Lower lobe of right lung (tissue), 2 donors: ENCODE results near the gene XRCC1. TPM values are rescaled to one million over a fixed set of nuclear protein-coding genes. Genes with fewer than 3 reads are reported as not detected.

Experiments
- ATAC-seq, 2 donors: fragments of 200-7000 bp; cut with Tn5 transposase; one replicate each; pipeline ENCODE4 v1.9.1; 2020 to 2022; ENCODE audit warnings: mild to moderate bottlenecking in 2 of 2, moderate library complexity in 2 of 2
- DNase-seq: peaks from one replicate; pipeline ENCODE4 v3.0.0-alpha.2; 2020
- H3K27ac ChIP-seq: fragments of 200-600 bp; one replicate; pipeline ENCODE4 v1.8.0; 2022
- H3K27me3 ChIP-seq: fragments of 200-600 bp; one replicate; pipeline ENCODE4 v1.8.0; 2022; ENCODE audit warnings: low read depth
- H3K36me3 ChIP-seq: fragments of 200-600 bp; one replicate; pipeline ENCODE4 v1.8.0; 2022; ENCODE audit warnings: mild to moderate bottlenecking
- H3K4me1 ChIP-seq: fragments of 200-600 bp; one replicate; pipeline ENCODE4 v1.8.0; 2022
- H3K4me3 ChIP-seq: fragments of 200-600 bp; one replicate; pipeline ENCODE4 v1.8.0; 2022; ENCODE audit warnings: mild to moderate bottlenecking
- H3K9me3 ChIP-seq: fragments of 200-600 bp; one replicate; pipeline ENCODE4 v1.8.0; 2022
- intact Hi-C: fragments of 100-400 bp; cut with DNase I; formaldehyde crosslinking; loops from one replicate; pipeline ENCODE4 v1.11.0; 2022
- total RNA-seq: library from RNA; stranded (reverse); fragmentation: NEBNext Ultra II Directional; extraction: Animal tissue kit (Norgen Biotek cat#: 25700); gene quantifications from one replicate; pipeline ENCODE4 v1.2.1, GENCODE V29; 2021
- TF ChIP-seq, protein P1 (sequence below): fragments of 200-600 bp; IDR thresholded peaks from one replicate; pipeline ENCODE4 v1.8.0; 2022; ENCODE audit warnings: antibody characterized with exemption, mild to moderate bottlenecking
- donor health status: DM: no; HTN: yes; CAD: no; lungs with severe emphysema.

Gene XRCC1
- total RNA-seq, 1 donor from 2014 or later: 26.9 TPM

DNA sequence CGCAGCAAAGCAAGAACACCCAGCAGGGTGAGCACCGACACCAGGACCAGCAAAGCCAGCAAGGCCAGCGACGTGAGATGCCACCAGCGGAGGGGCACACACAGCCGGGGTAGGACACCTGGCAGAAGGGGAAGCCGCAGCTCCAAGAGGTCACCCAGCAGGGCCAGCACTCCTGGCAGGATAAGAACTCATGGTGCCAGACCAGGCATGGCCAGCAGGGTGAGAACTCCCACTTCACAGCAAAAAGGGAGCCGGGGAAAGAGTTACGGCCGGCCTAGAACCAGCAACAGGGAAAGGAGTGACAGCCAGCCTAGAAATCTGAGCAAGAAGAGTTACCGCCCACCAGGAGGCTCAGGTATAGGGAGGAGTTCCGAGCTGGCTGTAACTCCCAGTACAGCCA is 37.0 kb upstream of the XRCC1 start:
- TF ChIP-seq, protein P1, sequence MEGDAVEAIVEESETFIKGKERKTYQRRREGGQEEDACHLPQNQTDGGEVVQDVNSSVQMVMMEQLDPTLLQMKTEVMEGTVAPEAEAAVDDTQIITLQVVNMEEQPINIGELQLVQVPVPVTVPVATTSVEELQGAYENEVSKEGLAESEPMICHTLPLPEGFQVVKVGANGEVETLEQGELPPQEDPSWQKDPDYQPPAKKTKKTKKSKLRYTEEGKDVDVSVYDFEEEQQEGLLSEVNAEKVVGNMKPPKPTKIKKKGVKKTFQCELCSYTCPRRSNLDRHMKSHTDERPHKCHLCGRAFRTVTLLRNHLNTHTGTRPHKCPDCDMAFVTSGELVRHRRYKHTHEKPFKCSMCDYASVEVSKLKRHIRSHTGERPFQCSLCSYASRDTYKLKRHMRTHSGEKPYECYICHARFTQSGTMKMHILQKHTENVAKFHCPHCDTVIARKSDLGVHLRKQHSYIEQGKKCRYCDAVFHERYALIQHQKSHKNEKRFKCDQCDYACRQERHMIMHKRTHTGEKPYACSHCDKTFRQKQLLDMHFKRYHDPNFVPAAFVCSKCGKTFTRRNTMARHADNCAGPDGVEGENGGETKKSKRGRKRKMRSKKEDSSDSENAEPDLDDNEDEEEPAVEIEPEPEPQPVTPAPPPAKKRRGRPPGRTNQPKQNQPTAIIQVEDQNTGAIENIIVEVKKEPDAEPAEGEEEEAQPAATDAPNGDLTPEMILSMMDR: no peak
- Histone ChIP-seq H3K4me3 (no peak overlapping the region), H3K9me3 (no peaks in the 10 kb centered on the region), H3K27me3 (no peaks in the 10 kb centered on the region), H3K4me1 (no peaks in the 10 kb centered on the region), H3K27ac (no peak overlapping the region), H3K36me3 (peaks cover 18% of the 10 kb centered on the region)
- DNase-seq: no peak
- intact Hi-C loops: no loop called here
- no peak for ATAC-seq

DNA sequence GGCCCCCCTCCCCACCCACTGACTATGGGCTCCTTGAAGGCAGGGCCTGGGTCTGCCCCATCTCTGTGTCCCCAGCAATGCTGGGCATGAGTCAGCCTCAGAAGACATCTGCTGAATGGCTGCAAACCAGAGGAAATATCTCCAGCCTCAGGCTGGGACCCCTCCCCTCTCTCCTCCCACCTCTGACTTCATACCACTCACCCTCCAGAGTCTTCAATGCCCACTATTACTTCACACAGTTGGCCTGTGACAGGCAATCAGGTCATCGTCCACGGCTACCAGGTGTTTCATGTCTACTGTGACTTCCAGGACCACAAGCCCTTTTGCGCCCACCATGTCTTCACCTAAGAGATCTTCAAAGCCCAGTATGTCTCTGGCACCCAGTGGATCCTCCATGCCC is 36.5 kb upstream of the XRCC1 start, which contains the start of gene SRRM5:
Gene SRRM5 (plus strand): TSS at position 301 of the 400 bp plus-strand sequence. CDS start 34 bp downstream, at position 335.
- DNase-seq: no peak
- TF ChIP-seq, protein P1: no peak
- Histone ChIP-seq H3K9me3 (no peaks in the 10 kb centered on the region), H3K4me1 (no peaks in the 10 kb centered on the region), H3K4me3 (no peak within 1 kb of the TSS), H3K27ac (no peak within 1 kb of the TSS), H3K27me3 (no peaks in the 10 kb centered on the region), H3K36me3 (peaks cover 21% of the 10 kb centered on the region)
- intact Hi-C loops: no loop called here
- no peak for ATAC-seq

DNA sequence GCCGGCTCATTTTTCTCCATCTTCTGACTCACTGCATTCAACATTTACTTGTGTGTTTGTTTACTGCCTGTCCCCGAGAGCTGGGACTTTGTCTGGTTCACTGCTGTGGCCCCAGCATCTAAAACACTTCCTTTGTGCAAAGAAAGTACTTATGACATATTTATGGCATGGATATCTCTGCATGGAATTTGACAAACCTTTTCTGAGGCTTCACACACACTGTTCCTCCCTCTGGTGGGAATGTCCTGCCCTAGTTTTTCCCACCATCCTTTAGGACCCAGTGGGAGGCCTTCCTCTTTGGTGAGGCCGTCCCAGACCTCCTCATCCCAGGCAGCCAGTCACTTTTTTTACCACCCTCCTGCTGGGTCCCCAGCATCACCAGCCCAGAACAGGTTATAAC is 35.2 kb upstream of the XRCC1 start:
- no peak overlapping the region for H3K4me3 ChIP-seq
- ATAC-seq: no peak
- H3K36me3 ChIP-seq: peaks cover 22% of the 10 kb centered on the region
- no peaks in the 10 kb centered on the region for H3K27me3 ChIP-seq
- H3K4me1 ChIP-seq: no peaks in the 10 kb centered on the region
- no peak for DNase-seq
- no peak overlapping the region for H3K27ac ChIP-seq
- TF ChIP-seq, protein P1: no peak
- intact Hi-C loops: no loop called here
- no peaks in the 10 kb centered on the region for H3K9me3 ChIP-seq

DNA sequence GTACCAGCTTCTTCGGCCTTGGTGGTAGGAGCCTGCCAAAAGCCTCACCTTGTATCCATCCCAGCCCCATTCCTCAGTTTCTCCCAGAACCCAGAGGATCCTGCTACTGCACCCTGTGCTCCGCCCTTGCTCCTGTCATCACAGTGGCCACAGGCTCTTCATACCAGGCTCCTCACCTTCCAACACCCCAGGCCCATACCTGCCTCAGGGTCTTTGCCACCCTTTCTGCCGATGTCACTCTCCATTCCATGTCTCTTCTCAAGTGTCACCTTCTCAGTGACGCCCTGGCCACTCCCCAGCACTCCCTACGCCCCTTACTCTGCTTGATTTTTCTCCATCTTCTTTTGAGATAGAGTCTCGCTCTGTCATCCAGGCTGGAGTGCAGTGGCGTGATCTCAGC is 34.5 kb upstream of the XRCC1 start:
- no peak overlapping the region for H3K4me3 ChIP-seq
- no peaks in the 10 kb centered on the region for H3K27me3 ChIP-seq
- H3K9me3 ChIP-seq: no peaks in the 10 kb centered on the region
- DNase-seq (no peak), ATAC-seq (no peak)
- intact Hi-C loops: no loop called here
- H3K27ac ChIP-seq: no peak overlapping the region
- H3K4me1 ChIP-seq: no peaks in the 10 kb centered on the region
- TF ChIP-seq, protein P1: no peak
- peaks cover 22% of the 10 kb centered on the region for H3K36me3 ChIP-seq

DNA sequence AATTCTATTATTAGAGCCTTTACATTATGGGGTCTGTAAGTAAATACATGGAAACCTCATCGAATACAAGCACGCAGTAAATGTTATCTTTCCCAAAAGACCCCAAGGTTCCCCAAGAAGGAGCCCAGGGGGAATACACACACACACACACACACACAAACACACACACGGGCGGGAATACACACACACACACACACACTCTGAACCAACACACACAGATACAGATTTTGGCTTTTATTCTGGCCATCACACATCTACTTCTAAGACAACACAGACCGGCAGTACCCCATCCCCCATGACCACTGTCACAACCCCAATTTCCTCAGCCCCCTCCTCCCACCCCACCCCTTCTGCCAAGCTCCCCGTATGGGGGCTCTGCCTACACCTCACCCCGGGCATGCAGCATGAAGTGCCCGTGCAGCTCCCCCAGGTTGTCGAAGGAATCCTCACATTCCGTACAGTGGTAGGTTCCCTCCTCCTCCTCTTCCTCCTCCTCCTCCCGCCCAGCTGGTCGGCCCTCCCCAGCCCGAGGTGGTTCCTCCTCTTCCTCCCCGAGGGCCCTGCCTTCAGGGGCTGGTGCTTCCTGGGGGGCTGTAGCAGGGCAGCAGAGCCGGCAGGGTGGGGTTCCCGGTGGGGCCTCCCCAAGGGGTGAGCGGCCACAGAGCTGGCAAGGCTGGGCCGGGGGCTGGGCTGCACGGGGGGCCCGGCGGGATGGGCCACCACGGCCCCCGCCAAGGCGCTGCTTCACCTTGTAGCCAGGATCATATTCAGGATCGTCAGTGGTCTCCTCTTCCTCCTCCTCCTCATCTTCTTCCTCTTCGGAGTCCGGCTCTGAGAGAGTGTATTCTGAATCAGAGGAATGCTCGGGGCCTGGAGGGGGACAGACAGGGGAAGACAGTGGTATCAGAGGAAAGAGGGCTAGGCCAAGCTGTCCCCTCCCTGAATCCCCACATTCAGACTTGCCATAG is 32.2 kb upstream of the XRCC1 start:
- no peaks in the 10 kb centered on the region for H3K9me3 ChIP-seq
- H3K4me3 ChIP-seq: no peak overlapping the region
- H3K27me3 ChIP-seq: no peaks in the 10 kb centered on the region
- peaks cover 14% of the 10 kb centered on the region for H3K36me3 ChIP-seq
- DNase-seq (no peak), ATAC-seq (no peak)
- no peak overlapping the region for H3K27ac ChIP-seq
- H3K4me1 ChIP-seq: no peaks in the 10 kb centered on the region
- intact Hi-C loops: no loop called here
- TF ChIP-seq, protein P1: no peak
